OCI-LY1 (cell line): ENCODE data around the gene SEPTIN5.

Experiments used
- EZH2 ChIP-seq: fragments of 200-600 bp; sonication (generic), shearing (Covaris generic); IDR thresholded peaks from 2 replicates; pipeline ENCODE4 v1.8.0; 2017; ENCODE audit warnings: borderline replicate concordance, mixed run types, mild to moderate bottlenecking, antibody characterized with exemption, low read length, moderate library complexity, mixed read lengths
- TF ChIP-seq, protein P1 (sequence below): fragments of 200-600 bp; sonication (generic), shearing (Covaris generic); IDR thresholded peaks from 2 replicates; pipeline ENCODE4 v1.5.1; 2017; ENCODE audit warnings: mild to moderate bottlenecking, antibody characterized with exemption, low read length, moderate library complexity, mixed read lengths

DNA sequence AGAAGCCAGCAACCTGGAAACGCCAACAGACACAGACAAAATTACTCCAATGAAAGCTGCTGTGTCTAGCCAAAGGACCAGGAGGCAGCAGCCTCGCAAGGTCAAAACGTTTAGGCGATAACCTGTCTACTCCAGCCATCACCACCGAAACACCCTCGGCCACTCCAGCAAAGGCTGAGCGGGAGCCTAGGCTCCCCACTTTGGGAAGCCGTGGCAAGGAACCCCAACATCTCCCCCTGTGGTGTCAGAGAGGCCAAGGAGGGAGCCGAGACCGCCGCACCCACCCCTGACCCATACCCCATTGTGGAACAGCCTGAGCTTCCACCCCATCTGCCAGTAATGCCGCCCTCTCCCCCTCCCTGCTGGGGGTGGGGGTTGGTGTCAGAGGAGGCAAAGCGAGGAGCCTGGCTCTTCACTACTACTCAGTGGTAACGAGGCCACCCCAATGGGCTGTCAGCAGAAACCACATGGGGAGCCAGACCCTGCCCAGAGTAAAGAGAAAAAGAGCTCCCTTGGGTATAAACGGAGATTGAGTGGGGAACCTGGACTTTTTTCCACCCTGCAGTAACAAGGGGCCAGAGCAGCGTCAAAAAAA lies 33.9 kb upstream of the SEPTIN5 start:
- TF ChIP-seq, protein P1, sequence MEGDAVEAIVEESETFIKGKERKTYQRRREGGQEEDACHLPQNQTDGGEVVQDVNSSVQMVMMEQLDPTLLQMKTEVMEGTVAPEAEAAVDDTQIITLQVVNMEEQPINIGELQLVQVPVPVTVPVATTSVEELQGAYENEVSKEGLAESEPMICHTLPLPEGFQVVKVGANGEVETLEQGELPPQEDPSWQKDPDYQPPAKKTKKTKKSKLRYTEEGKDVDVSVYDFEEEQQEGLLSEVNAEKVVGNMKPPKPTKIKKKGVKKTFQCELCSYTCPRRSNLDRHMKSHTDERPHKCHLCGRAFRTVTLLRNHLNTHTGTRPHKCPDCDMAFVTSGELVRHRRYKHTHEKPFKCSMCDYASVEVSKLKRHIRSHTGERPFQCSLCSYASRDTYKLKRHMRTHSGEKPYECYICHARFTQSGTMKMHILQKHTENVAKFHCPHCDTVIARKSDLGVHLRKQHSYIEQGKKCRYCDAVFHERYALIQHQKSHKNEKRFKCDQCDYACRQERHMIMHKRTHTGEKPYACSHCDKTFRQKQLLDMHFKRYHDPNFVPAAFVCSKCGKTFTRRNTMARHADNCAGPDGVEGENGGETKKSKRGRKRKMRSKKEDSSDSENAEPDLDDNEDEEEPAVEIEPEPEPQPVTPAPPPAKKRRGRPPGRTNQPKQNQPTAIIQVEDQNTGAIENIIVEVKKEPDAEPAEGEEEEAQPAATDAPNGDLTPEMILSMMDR, result no peak
- TF ChIP-seq EZH2, result no peak
